Endometrial microvascular endothelial cells (primary cell): Measurements from ENCODE around the gene DIO1. TPM values are rescaled to one million over a fixed set of nuclear protein-coding genes. Genes with fewer than 3 reads are reported as not detected.

Experiments used
- in situ Hi-C: cut with HindIII; loops from 2 replicates; pipeline ENCODE4 v1.10.0; 2017; ENCODE audit warnings: low sequenced_read_pairs, low pct_unique_long_range_greater_than_20kb; ENCODE audit errors: inconsistent ontology term
- total RNA-seq: library from RNA; depleted of rRNA; stranded (reverse); fragments of >200 nt; gene quantifications from one replicate; pipeline ENCODE4 v1.2.3, GENCODE V29; 2015; ENCODE audit errors: inconsistent ontology term

DIO1 gene
- total RNA-seq, 1 donor from 2014 or later, result not detected

DNA sequence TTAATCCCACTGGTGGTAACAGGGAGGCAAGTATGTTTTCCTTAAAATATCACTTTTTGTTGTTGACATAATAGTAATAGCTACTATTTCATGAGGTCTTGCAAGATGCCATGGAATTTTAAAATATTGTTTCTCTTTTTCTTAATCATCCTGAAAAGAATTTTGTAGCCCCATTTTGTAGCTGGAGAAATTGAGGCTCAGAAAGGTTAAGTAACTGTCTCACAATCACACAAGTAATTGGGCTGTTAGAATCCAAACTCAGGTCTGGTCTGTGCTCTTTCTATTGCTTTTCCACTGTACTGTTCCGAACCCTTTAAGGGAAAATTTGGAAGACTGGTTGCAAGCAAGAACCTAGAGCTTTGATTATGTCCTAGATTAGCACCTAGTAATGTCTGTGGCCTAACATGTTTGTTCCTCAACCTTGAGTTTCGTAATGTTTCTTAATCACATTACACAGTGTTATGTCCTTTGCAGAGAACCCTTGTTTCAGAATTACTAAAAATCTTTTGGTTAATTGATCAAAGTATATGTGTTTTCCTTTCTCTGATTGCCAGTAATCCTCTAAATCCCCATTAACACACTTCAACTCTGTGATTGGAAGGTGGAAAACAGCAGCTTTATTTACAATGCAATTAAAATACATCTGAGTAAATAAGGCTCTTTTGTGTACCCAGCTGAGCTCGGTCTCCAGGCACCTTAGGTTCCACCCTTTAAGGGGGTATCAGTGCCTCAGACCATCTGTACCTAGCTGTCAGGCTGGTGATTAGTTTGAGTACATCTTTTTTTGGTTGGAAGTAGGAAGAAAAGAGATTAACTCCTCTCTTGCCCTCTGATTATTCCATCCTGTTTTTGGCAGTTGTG lies 62.6 kb downstream of the DIO1 start:
- in situ Hi-C loops, result no loop called here

- in situ Hi-C loops, result no loop called here
These were observed 63.3 kb downstream of the DIO1 start for GRCh38 chr1:53957194-53957818.

DNA sequence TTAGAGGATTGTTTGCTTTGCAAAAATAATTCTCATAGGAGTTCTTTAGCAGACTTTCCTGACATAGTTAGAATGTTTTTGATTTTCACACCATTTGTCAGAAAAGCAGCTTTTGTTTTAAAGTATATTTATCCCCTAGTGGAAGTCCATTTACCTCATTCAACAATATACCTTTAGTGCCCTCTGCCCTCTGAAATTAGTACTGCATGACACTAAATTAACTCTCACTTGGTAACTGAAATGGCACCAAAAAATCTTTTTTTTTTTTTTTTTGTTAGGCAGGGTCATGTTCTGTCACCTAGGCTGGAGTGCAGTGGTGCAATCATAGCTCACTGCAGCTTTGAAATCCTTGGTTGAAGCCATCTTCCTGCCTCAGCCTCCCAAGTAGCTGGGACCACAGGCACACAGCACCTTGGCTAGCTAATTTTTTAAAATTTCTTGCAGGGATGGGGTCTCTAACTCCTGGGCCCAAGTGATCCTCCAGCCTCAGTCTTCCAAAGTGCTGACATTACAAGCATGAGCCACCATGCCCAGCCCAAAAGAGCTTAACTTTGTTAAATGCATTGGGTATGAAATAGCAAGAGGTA lies 65.8 kb downstream of the DIO1 start:
- in situ Hi-C loops, result no loop called here

Other genes with a start within 250 kb of the DIO1 start
- gene GLIS1, start 155.0 kb upstream of the DIO1 start, total RNA-seq, result not detected
- 39.8 TPM for gene NDC1, start 55.9 kb upstream of the DIO1 start, total RNA-seq
- 22.6 TPM for gene YIPF1, start 4.4 kb upstream of the DIO1 start, total RNA-seq
- gene IFT25, start 51.5 kb downstream of the DIO1 start, total RNA-seq, result 20.6 TPM
- 34.6 TPM for gene LRRC42, start 52.2 kb downstream of the DIO1 start, total RNA-seq
- not detected for gene LDLRAD1, start 124.0 kb downstream of the DIO1 start, total RNA-seq
- 201 TPM for gene TMEM59, start 159.0 kb downstream of the DIO1 start, total RNA-seq
- gene TCEANC2, start 159.4 kb downstream of the DIO1 start, total RNA-seq, result 4.5 TPM